ENCODE data around the gene GPS1.

- TF ChIP-seq YY1 (IDR thresholded peaks at IDR 0.05; ENCODE audit: low read depth) (no peak), FOXM1 (IDR thresholded peaks at IDR 0.05; ENCODE audit: borderline replicate concordance, low read depth) (no peak), USF1 (IDR thresholded peaks at IDR 0.05) (no peak), EP300 (IDR thresholded peaks at IDR 0.05; ENCODE audit: borderline replicate concordance) (no peak), EGR1 (IDR thresholded peaks at IDR 0.05) (no peak), REST (IDR thresholded peaks at IDR 0.05; ENCODE audit: low read depth) (no peak), MAX (IDR thresholded peaks at IDR 0.05) (no peak), ZBTB7A (IDR thresholded peaks at IDR 0.05; ENCODE audit: low read depth) (no peak), CREB1 (IDR thresholded peaks at IDR 0.05; ENCODE audit: low read depth) (no peak), TAF1 (IDR thresholded peaks at IDR 0.05; ENCODE audit: low read depth) (no peak), CEBPB (IDR thresholded peaks at IDR 0.05) (no peak)
These were observed 12.0 kb downstream of the GPS1 start for GRCh38 chr17:82063424-82064415.

All from Ishikawa (cell line).